Globus pallidus (tissue), 1 donor: ENCODE data around the gene WDR62.

Source experiments
- DNase-seq: peaks from one replicate; pipeline ENCODE4 v3.0.0-alpha.2; 2015; ENCODE audit warnings: low spot score

The WDR62 gene

DNA sequence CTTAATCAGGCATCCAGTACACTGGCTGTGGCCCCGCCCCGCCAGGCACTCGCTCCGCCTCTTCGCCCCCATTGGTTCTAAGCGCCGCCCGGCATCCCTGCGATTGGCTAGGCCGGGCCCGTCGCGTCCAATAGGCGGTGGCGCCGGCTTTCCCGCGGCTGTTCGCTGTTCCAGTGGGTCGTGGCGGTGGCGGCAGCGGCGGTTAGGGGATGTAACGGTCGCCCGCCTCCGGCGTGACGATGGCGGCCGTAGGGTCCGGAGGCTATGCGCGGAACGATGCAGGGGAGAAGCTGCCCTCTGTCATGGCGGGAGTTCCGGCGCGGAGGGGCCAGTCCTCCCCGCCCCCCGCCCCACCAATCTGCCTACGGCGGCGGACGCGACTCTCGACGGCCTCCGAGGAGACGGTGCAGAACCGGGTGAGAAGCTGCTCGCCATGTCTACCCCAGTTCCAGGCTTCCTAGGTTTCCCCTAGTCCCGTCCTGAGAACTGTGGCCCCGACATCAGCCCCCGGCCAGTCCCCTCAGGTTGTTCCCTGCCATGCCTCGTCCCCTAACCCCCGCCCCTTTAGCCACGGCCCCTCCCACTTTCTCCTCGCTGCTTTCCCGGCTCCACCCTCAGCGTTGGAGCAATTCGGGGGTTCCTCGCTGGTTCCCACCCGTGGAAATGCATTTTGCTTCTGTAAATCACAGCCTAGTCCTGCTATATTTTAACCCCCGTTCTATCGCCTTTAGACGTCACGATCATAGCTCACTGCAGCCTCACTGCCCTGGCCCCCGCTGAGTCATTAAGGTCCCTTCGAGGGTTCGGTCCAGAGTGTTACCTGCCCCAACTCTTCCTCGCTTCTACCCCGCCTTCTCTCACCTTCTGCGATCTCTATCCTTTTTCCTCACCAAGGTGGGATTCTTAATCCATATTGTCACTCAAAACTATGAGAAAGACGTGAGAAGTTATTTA lies at the start of gene WDR62:
WDR62 (plus strand) TSS at position 165 of the 954 bp plus-strand sequence; CDS start at position 240, 75 bp downstream.
- DNase-seq = no peak

DNA sequence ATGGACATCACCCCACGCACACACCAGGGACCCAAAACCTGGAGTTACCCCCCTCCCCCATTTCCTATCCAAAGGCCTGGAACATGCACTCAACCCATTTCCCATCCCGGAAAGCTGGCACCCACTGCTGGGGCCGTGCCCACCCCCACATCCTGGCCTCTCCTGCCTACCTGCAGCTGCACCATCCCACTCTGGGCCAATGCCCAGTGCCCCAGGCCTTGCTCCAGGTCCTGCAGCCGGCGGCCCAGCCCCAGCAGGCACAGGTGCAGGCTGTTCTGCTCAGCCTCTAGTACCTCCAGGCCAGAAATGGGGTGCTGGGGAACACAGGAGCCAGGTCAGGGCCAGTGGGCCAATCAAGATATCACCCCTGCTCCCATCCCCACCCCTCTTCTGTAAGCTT lies 47.7 kb upstream of the WDR62 start:
- no peak for DNase-seq

GRCh38 chr19:36008336-36008978 lies 46.2 kb upstream of the WDR62 start, which contains the start of gene SYNE4:
TSS of gene SYNE4 (minus strand) at chr19:36008813. CDS start at chr19:36008681, 132 bp downstream.
- DNase-seq = no peak

- DNase-seq = no peak
Measured at GRCh38 chr19:36009220-36009619, 45.5 kb upstream of the WDR62 start.

DNA sequence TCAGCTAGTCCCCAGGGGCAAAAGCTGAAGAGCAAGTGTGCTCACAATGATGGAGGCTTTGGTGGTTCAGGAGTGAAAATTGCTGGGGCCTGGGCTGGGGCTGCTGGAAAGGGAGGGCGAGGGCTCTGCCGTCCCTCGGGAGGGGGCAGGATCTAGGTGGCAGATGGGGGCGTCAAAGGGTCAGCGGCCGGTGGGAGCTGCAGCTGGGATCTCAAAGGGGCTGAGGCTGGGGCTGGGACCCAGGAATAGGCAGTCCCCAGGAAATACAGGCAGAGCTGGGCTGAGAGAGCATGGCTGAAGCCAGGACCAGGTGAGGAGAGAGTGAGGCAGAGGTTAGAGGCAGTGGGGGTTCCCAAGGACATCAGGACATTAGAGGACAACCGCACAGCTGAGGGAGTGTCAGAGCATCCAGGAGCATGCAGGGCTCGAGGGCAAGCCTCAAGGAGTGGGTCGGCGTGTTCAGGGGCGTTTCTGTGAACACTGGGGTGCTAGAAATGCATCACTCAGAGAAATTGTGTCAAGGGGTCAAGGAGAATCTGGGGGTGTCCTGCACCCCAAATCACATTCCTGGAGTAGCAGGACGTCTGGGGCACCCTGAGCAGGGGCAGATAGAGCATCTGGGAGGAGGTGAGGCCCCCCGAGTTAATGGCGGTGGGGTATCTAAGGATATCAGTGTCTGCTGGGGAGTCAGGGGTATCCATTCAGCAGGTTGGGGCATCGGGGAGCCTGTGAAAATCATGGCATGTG lies 44.9 kb upstream of the WDR62 start:
- DNase-seq = no peak

DNA sequence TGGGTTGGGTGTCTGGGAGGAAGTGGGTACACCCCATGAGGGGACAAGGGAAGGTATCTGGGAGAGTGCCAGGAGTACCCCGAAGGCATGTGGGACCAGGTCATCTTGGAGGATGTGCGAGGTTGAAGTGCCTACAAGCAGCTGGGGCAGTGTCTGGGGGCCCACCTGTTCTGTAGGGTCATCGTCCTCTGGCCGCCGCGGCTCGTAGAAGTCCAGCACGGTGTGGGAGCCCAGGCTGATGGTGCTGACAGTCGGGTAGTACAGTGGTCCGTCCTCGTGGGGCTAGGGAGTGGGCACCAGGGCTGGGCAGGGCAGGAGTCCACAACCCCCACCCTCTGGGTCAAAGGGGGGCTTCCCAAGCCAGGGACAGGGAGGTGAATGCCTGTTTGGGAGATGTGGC lies 44.3 kb upstream of the WDR62 start:
- DNase-seq = no peak

DNA sequence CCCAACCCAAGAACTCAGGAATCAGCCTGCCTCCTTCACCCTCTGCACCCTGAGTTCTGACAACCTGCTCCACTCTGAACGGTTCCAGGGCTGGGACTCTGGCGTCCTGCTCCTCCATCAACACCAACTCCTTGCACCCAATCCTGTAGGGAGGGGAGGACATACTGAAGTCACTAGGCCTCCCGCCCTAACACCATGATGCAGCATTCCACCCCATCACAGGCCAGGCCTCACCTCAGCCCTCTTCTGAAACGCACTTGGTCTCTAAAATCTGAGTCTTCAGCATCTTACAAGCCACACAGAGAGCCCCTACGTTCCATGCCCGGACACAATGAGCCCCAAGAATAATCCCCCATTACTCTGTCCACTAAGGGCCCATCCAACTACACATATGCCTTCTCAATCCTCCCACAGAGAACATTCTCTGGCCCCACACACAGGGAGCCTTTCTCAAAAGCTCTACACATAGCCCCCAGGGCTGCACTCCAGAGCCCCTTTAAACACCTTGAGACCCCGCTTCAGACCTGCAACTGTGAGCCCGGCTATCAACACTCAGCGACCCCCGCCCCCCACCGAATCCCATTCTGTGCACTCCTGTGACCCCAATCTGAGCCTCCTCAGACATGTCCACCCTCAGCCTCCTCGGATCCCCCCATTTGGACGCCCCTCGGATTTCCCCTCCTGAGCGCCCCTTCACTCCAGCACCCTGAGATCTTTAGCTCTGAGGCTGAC lies 41.3 kb upstream of the WDR62 start:
- DNase-seq = no peak

- peak; percentile 99 for DNase-seq
Measured at GRCh38 chr19:36014012-36014924, 40.4 kb upstream of the WDR62 start, which contains the start of gene ALKBH6. TSS of gene ALKBH6 (minus strand) at chr19:36014213. CDS start at chr19:36013397, 816 bp downstream.

DNA sequence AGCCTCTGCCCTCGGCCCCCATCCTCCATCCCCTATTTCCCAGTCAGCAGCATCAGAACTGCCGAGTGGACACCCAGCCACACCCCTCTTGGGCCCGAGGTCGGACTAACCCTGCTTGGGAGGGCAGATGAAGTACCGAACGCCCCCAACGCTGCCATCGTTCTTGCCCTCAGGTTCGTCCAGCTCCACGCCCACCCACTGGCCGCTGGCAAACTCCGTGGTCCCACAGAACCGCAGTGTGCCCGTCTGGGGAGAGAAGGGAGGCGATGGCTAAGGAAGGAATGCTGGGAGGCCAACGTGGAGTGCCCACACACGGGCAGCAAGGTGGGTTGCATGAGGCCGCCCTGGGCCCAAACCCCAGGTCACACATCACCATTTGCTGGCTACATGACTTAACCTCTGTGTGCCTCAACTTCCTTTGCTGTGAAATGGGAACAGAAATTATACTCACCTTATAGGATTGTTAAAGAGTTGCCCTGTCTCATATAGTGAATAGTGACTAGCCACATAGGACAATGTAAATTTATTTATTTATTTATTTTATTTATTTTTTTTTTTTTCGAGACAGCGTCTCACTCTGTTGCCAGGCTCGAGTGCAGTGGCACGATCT lies 35.5 kb upstream of the WDR62 start:
- no peak for DNase-seq

DNA sequence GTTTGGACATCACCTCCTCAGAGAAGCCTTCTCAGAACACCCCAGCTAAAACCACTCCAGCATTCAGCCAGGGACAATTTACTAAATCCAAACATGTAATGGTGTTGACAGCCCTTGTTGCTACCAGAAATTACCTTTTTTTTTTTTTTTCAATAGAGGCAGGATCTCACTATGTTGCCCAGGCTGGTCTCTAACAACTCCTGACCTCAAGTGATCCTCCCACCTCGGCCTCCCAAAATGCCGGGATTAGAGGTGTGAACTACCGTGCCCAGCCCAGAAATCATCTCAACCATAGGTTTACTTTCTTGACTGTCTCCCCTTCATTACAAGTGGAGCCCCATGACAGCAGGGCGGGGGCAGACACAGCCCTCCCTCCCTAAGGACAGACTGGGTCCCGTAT lies 31.3 kb upstream of the WDR62 start:
- DNase-seq = no peak

DNA sequence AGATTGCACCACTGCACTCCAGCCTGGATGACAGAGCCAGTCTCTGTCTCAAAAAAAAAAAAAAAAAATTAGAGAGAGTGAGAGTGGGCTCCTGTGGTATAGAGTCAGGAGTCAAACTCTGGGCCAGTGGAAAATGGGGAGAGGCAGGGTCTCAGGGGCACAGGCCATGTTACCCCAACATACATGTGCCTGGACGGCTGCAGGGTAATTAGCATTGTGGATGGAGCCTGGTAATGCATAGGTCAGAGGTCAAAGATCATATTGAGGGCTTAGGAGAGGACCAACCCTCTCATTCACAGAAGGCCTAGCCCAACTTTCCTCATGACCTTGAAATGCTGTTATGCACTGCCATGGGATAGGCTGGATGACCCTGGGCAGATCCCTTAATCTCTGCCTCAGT lies 29.2 kb upstream of the WDR62 start:
- no peak for DNase-seq

GRCh38 chr19:36026091-36026876 lies 28.4 kb upstream of the WDR62 start:
- no peak for DNase-seq

GRCh38 chr19:36027696-36028095 lies 27.0 kb upstream of the WDR62 start:
- DNase-seq = no peak

DNA sequence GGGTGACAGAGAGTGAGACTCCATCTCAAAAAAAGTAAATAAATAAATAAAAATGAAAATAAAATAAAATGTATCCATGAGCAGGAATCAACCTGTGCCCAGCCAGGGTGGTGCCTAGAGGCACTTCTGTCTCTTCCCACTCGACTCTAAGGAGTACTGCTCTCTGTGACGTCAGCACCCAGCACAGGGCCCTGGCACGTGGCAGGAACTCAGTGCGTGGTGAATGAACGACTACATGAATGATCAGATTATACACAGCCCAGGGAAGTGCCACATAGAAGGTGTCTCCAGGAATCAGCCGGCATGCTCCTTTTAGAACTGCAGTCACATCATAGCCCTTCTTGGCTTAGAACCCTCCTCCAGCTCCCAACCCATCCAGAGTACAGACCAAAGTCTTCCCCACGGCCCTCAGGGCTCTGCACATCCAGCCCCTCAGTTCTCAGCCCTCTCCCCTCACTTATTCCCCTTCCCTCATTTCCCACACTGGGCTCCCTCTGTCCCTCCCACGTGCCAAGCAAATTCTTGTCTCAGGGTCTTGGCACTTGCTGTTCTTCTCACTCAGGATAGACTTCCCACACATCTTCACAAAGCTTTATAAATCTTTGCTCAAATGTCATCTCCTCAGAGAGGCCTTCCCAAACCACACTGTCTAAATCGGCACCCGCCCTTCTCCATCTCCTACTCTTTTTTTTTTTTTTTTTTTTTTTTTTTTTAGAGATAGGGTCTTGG lies 26.2 kb upstream of the WDR62 start:
- no peak for DNase-seq

- no peak for DNase-seq
Measured at GRCh38 chr19:36030264-36031148, 24.2 kb upstream of the WDR62 start.

DNA sequence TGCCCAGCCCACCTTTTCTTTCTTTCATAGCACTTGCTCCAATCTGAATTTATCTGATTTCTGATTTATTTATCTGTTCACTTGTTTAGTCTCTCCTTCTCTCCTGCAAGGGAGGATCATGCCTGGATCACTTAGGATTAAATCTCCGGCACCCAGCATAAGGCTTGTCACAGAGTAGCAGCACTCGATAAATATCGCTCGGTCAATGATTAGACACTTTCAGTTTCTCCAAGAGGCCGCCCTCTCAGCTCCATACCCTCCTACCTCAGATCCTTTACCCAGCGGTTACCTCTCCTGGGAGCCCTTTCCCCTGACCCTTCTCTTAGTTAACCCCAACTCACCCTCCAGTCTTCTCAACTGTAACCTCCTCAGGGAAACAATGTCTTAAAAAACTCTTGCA lies 23.4 kb upstream of the WDR62 start:
- DNase-seq = no peak

GRCh38 chr19:36032251-36033104 lies 22.2 kb upstream of the WDR62 start, which contains the start of gene CLIP3:
TSS of gene CLIP3 (minus strand) at chr19:36032873. CDS start at chr19:36032357, 516 bp downstream.
- peak; percentile 82 for DNase-seq
